Limb (tissue), 2 donors: ENCODE results near the gene TEX11.

Experiments
- DNase-seq, 2 donors: peaks; one replicate each; pipeline ENCODE4 v3.0.0-alpha.2; 2016; ENCODE audit errors: extremely low spot score in 2 of 2

TEX11 gene

DNA sequence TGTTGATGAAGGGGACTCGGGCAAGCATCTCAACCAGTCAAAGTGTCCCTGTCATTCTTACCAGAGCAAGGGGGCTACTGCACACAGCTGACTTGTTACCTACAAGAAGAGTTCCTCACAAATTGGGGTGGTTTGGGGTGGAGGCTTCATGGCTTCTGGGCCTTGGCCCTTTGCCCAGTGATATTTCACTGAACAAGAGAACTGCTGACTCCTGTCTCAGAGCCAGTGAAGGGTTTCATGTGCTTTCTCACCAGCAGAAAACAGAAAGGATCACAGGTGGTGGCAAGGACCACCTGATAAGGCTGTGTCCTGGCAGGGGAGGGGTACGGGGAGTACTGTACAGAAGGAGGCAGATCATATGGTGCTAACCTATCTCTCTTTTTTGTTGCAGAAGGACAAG is 410.4 kb downstream of the TEX11 start:
- DNase-seq: no peak

DNA sequence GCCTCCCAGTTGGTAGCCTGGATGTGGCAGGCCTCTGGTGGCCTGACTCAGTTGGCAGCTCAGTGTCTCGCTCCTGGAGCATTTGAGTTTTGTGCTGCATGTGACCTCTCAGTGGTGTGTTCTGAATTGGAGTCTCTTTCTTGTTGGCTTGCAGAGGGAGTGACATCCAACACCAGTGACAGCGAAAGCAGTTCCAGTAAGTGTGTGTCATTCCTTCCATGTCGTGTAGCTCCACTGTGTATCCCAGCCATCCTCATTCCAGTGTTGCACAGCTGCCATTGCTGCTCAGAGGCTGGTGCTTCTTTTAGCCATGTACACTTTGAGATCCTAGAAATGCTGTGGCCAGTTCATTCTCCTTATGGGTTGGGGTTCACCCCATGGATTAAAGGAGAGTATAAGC is 411.5 kb downstream of the TEX11 start:
- DNase-seq: no peak

DNA sequence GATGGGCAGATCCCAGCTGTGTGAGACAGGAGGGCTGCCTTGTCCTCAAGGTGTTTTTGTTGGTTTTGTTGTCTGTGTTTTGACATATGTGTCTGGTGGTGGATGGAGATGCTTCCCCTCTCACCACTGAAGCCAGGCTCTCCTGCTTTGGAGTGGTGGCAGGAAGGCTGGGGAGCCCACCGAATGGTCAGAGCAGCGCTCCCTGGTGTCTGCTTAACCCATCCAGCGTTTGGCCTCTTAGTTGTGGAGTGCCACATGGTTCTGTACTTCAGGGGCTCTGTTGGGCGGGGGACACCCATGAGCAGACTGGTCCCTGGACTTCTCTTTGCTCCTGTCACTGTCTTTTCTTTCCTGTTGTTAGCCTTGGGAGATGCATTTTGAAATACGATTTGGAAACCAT is 412.0 kb downstream of the TEX11 start:
- no peak for DNase-seq

GRCh38 chrX:70494441-70494840 is 414.1 kb downstream of the TEX11 start:
- DNase-seq: no peak

GRCh38 chrX:70488856-70489255 is 419.7 kb downstream of the TEX11 start:
- no peak for DNase-seq

- DNase-seq: no peak
These were observed 423.0 kb downstream of the TEX11 start for GRCh38 chrX:70485466-70485865.

- no peak for DNase-seq
These were observed 426.2 kb downstream of the TEX11 start for GRCh38 chrX:70482300-70482699.

DNA sequence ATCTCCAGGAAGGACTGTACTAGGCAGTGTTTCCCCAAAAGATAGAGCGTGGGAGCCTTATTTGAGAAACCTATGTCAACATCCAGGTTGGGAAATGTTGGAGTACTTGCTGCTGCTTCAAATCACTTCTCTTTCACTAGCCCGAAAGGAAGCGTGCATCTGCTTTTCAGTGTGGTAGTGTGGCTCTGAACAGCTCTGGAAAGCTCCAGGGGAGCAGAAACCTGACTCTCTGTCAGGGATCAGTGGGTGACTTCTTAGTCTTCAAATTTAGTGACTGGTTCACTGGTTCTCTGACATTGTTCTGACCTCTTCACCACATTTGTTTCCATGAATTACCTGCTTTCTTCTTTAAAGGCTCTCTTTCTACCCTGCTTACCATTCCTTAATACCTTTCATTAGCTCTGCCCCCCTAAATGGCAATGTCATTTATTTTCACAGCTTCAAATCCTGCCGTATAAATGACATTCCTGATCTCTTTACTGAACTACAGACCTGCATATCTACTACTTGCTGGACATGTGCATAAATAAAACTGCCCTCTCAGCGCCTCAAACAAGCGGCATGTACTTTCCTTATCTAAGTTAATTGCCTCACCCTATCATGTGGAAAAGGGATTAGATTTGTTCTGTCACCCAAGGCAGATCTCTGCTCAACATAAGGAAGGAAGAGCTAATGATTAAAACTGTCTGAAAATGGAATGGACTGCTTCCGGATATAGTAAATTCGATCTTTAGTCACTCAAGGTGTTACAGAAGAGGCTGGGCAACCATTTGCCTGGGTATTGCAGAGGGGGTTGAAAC is 426.8 kb downstream of the TEX11 start:
- DNase-seq: no peak

GRCh38 chrX:70480660-70481018 is 427.9 kb downstream of the TEX11 start:
- DNase-seq: no peak

GRCh38 chrX:70479922-70480659 is 428.4 kb downstream of the TEX11 start:
- DNase-seq: no peak

- no peak for DNase-seq
These were observed 429.1 kb downstream of the TEX11 start for GRCh38 chrX:70479247-70479921.
